ENCODE data around the gene AARS2. TPM values are rescaled to one million over a fixed set of nuclear protein-coding genes. Genes with fewer than 3 reads are reported as not detected.

AARS2 gene
- total and polyA plus RNA-seq, 9 of the 15 experiments (the other 6 are each of a cell fraction or from before 2014, with no cell fraction given), result 0.97 to 34.0 (median 18.3) TPM

GRCh38 chr6:44257025-44257752 is 56.0 kb downstream of the AARS2 start, which contains the start of gene SLC35B2 (continued):
- TF ChIP-seq NBN (IDR thresholded peaks at IDR 0.05; ENCODE audit: low read depth), result peak; percentile 78
- TF ChIP-seq ZHX1 (conservative IDR thresholded peaks at IDR 0.05; ENCODE audit: low read length), result no peak
- no peak for TF ChIP-seq PYGO2 (tag; IDR thresholded peaks at IDR 0.05)
- TF ChIP-seq ZNF57 (CRISPR knock-in tag; IDR thresholded peaks at IDR 0.05), result no peak
- TF ChIP-seq NCOA6 (IDR thresholded peaks at IDR 0.05), result no peak
- TF ChIP-seq, protein P1, sequence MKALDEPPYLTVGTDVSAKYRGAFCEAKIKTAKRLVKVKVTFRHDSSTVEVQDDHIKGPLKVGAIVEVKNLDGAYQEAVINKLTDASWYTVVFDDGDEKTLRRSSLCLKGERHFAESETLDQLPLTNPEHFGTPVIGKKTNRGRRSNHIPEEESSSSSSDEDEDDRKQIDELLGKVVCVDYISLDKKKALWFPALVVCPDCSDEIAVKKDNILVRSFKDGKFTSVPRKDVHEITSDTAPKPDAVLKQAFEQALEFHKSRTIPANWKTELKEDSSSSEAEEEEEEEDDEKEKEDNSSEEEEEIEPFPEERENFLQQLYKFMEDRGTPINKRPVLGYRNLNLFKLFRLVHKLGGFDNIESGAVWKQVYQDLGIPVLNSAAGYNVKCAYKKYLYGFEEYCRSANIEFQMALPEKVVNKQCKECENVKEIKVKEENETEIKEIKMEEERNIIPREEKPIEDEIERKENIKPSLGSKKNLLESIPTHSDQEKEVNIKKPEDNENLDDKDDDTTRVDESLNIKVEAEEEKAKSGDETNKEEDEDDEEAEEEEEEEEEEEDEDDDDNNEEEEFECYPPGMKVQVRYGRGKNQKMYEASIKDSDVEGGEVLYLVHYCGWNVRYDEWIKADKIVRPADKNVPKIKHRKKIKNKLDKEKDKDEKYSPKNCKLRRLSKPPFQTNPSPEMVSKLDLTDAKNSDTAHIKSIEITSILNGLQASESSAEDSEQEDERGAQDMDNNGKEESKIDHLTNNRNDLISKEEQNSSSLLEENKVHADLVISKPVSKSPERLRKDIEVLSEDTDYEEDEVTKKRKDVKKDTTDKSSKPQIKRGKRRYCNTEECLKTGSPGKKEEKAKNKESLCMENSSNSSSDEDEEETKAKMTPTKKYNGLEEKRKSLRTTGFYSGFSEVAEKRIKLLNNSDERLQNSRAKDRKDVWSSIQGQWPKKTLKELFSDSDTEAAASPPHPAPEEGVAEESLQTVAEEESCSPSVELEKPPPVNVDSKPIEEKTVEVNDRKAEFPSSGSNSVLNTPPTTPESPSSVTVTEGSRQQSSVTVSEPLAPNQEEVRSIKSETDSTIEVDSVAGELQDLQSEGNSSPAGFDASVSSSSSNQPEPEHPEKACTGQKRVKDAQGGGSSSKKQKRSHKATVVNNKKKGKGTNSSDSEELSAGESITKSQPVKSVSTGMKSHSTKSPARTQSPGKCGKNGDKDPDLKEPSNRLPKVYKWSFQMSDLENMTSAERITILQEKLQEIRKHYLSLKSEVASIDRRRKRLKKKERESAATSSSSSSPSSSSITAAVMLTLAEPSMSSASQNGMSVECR (CRISPR knock-in tag; IDR thresholded peaks at IDR 0.05), result peak; percentile 97
- no peak for TF ChIP-seq RHOXF2B (CRISPR knock-in tag; conservative IDR thresholded peaks at IDR 0.05)
- peak; percentile 96 for TF ChIP-seq TOE1 (IDR thresholded peaks at IDR 0.05; ENCODE audit: borderline replicate concordance)
- no peak; the same call in 1 of the 2 replicates for TF ChIP-seq TOE1 (CRISPR knock-in tag; IDR thresholded peaks at IDR 0.05; ENCODE audit: borderline replicate concordance, low read depth)
- TF ChIP-seq HOXB6 (CRISPR knock-in tag; IDR thresholded peaks at IDR 0.05; ENCODE audit: borderline replicate concordance), result no peak
- TF ChIP-seq KLF16 (IDR thresholded peaks at IDR 0.05), result no peak
- TF ChIP-seq, protein P2, sequence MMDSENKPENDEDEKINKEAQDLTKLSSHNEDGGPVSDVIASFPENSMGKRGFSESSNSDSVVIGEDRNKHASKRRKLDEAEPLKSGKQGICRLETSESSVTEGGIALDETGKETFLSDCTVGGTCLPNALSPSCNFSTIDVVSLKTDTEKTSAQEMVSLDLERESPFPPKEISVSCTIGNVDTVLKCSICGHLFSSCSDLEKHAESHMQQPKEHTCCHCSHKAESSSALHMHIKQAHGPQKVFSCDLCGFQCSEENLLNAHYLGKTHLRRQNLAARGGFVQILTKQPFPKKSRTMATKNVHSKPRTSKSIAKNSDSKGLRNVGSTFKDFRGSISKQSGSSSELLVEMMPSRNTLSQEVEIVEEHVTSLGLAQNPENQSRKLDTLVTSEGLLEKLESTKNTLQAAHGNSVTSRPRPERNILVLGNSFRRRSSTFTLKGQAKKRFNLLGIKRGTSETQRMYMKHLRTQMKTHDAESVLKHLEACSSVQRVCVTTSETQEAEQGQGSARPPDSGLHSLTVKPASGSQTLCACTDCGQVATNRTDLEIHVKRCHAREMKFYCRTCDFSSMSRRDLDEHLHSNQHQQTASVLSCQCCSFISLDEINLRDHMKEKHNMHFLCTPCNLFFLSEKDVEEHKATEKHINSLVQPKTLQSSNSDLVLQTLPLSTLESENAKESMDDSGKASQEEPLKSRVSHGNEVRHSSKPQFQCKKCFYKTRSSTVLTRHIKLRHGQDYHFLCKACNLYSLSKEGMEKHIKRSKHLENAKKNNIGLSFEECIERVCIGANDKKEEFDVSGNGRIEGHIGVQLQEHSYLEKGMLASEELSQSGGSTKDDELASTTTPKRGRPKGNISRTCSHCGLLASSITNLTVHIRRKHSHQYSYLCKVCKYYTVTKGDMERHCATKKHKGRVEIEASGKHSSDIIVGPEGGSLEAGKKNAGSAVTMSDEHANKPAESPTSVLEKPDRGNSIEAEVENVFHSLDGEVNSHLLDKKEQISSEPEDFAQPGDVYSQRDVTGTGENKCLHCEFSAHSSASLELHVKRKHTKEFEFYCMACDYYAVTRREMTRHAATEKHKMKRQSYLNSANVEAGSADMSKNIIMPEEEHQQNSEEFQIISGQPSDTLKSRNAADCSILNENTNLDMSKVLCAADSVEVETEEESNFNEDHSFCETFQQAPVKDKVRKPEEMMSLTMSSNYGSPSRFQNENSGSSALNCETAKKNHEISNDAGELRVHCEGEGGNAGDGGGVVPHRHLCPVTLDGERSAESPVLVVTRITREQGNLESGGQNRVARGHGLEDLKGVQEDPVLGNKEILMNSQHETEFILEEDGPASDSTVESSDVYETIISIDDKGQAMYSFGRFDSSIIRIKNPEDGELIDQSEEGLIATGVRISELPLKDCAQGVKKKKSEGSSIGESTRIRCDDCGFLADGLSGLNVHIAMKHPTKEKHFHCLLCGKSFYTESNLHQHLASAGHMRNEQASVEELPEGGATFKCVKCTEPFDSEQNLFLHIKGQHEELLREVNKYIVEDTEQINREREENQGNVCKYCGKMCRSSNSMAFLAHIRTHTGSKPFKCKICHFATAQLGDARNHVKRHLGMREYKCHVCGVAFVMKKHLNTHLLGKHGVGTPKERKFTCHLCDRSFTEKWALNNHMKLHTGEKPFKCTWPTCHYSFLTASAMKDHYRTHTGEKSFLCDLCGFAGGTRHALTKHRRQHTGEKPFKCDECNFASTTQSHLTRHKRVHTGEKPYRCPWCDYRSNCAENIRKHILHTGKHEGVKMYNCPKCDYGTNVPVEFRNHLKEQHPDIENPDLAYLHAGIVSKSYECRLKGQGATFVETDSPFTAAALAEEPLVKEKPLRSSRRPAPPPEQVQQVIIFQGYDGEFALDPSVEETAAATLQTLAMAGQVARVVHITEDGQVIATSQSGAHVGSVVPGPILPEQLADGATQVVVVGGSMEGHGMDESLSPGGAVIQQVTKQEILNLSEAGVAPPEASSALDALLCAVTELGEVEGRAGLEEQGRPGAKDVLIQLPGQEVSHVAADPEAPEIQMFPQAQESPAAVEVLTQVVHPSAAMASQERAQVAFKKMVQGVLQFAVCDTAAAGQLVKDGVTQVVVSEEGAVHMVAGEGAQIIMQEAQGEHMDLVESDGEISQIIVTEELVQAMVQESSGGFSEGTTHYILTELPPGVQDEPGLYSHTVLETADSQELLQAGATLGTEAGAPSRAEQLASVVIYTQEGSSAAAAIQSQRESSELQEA (IDR thresholded peaks at IDR 0.05; ENCODE audit: low read depth), result peak; percentile 64; the same call in 1 of the 2 replicates
- TF ChIP-seq GABPB2 (CRISPR knock-in tag; conservative IDR thresholded peaks at IDR 0.05), result peak; percentile 9; the same call in 1 of the 2 replicates
